ENCODE data around the gene CAT. TPM values are rescaled to one million over a fixed set of nuclear protein-coding genes. Genes with fewer than 3 reads are reported as not detected.
A peak's percentile ranks its signal among the peaks of the same experiment; 100 is the strongest.

Gene CAT
- total RNA-seq, 1 donor from 2014 or later: 44.3 TPM

- no peak for DNase-seq (ENCODE audit: low read depth)
- no peak for TF ChIP-seq CTCF (conservative IDR thresholded peaks at IDR 0.05; ENCODE audit: low read depth, low read length)
- H3K4me3 ChIP-seq (ENCODE audit: low read depth, low read length): no peak overlapping the region
Measured at GRCh38 chr11:34490304-34490703, 51.6 kb downstream of the CAT start.

- peak; percentile 74 for TF ChIP-seq CTCF (conservative IDR thresholded peaks at IDR 0.05; ENCODE audit: low read depth, low read length)
- DNase-seq (ENCODE audit: low read depth): no peak
- H3K4me3 ChIP-seq (ENCODE audit: low read depth, low read length): no peak overlapping the region
Measured at GRCh38 chr11:34492806-34493414, 54.2 kb downstream of the CAT start.

GRCh38 chr11:34493468-34493867 is 54.7 kb downstream of the CAT start:
- no peak overlapping the region for H3K4me3 ChIP-seq (ENCODE audit: low read depth, low read length)
- no peak for TF ChIP-seq CTCF (conservative IDR thresholded peaks at IDR 0.05; ENCODE audit: low read depth, low read length)
- no peak for DNase-seq (ENCODE audit: low read depth)

GRCh38 chr11:34493926-34494595 is 55.3 kb downstream of the CAT start:
- no peak for TF ChIP-seq CTCF (conservative IDR thresholded peaks at IDR 0.05; ENCODE audit: low read depth, low read length)
- no peak for DNase-seq (ENCODE audit: low read depth)
- no peak overlapping the region for H3K4me3 ChIP-seq (ENCODE audit: low read depth, low read length)

- no peak for DNase-seq (ENCODE audit: low read depth)
- no peak overlapping the region for H3K4me3 ChIP-seq (ENCODE audit: low read depth, low read length)
- no peak for TF ChIP-seq CTCF (conservative IDR thresholded peaks at IDR 0.05; ENCODE audit: low read depth, low read length)
Measured at GRCh38 chr11:34495239-34495723, 56.5 kb downstream of the CAT start.

- no peak overlapping the region for H3K4me3 ChIP-seq (ENCODE audit: low read depth, low read length)
- DNase-seq (ENCODE audit: low read depth): no peak
- TF ChIP-seq CTCF (conservative IDR thresholded peaks at IDR 0.05; ENCODE audit: low read depth, low read length): no peak
Measured at GRCh38 chr11:34495724-34496377, 57.1 kb downstream of the CAT start.

Data from epithelial cell of proximal tubule (primary cell).